H1 (cell line): ENCODE measurements around the gene LUC7L3. TPM values are rescaled to one million over a fixed set of nuclear protein-coding genes. Genes with fewer than 3 reads are reported as not detected.

Experiments used
- CBX5 ChIP-seq: fragments of 300-800, 300-1000 bp; sonication (generic); IDR thresholded peaks from 2 replicates; pipeline ENCODE4 v1.7.1; 2016; ENCODE audit warnings: antibody characterized with exemption, low read length, low read depth
- CHD2 ChIP-seq: IDR thresholded peaks from 2 replicates; pipeline ENCODE4 v1.6.1; 2012; ENCODE audit warnings: low read length, improper control_type of control experiment
- SRF ChIP-seq: IDR thresholded peaks from 2 replicates; pipeline ENCODE4 v1.6.1; 2011; ENCODE audit warnings: mild to moderate bottlenecking, low read depth, low read length, moderate library complexity
- ZNF274 ChIP-seq: IDR thresholded peaks from 2 replicates; pipeline ENCODE4 v1.7.0; 2012; ENCODE audit warnings: low read length, borderline replicate concordance; ENCODE audit errors: extremely low read depth
- polyA plus RNA-seq, 7 experiments: library from polyadenylated mRNA; depleted of rRNA in 3 of 7; stranded (reverse) in 5 of 7; unstranded in 2 of 7; fragments of >200 nt in 5 of 7; fragments of 200-250 nt in 2 of 7; gene quantifications; 1 replicate in 5 of 7; 2 replicates in 1 of 7; 4 replicates in 1 of 7; pipeline versions ENCODE4 v1.2.1 to v1.2.3, GENCODE V29; 2011 to 2013; ENCODE audit warnings: missing spikeins in 2 of 7, mixed read lengths in 2 of 7
- total RNA-seq: library from RNA; stranded (reverse); fragmentation: NEBNext Ultra II Directional; extraction: Animal tissue kit (Norgen Biotek cat#: 25700); gene quantifications from 2 replicates; pipeline ENCODE4 v1.2.1, GENCODE V29; 2021

The LUC7L3 gene
- total and polyA plus RNA-seq, 2 of the 8 experiments (the other 6 are each of a cell fraction or from before 2014, with no cell fraction given): 102 to 126 TPM

- TF ChIP-seq CHD2 (no peak), SRF (no peak), CBX5 (no peak), ZNF274 (no peak)
Measured at GRCh38 chr17:50775926-50776325, 56.5 kb downstream of the LUC7L3 start (continued).
